ENCODE data around the gene PLA2G6. TPM values are rescaled to one million over a fixed set of nuclear protein-coding genes. Genes with fewer than 3 reads are reported as not detected.
"Not testable (repeated sequence)": the region's sequence is repeated elsewhere in the genome, so short reads cannot be mapped to it uniquely, and the experiment has no call there.

Gene PLA2G6
- total and polyA plus RNA-seq, 2 of the 13 experiments (the other 11 are each of a cell fraction or from before 2014, with no cell fraction given): 4.8 to 11.5 TPM

- H3K9me3 ChIP-seq (ENCODE audit: low read length); H3K4me2 ChIP-seq (ENCODE audit: low read depth, low read length); BruUV-seq (replicated peaks); H3K36me3 ChIP-seq (replicated peaks in 1 of 2; ENCODE audit: control insufficient read depth in 1 of 2, insufficient read depth in 2 of 2, low read length in 2 of 2); H3K27me3 ChIP-seq (ENCODE audit: control insufficient read depth in 1 of 2, insufficient read depth in 2 of 2, low read length in 2 of 2); DNase-seq (ENCODE audit: low spot score); ATAC-seq; in situ Hi-C loops (cut with HindIII; ENCODE audit: extremely low pct_ligation_motif_present, low pct_unique_long_range_greater_than_20kb); H4K20me1 ChIP-seq (ENCODE audit: insufficient read depth, low read length); CTCF ChIA-PET (ENCODE audit: low intra/inter-chr PET ratio, low total read pairs); H2AFZ ChIP-seq (ENCODE audit: low read length); H3K4me3 ChIP-seq (replicated peaks in 1 of 3; ENCODE audit: insufficient read depth in 1 of 3, low read depth in 2 of 3, low read length in 3 of 3); intact Hi-C loops (cut with micrococcal nuclease; ENCODE audit: unreplicated experiment); H3K79me2 ChIP-seq (ENCODE audit: insufficient read depth, low read length); FAIRE-seq; H3K9ac ChIP-seq (ENCODE audit: insufficient read depth, low read depth, low read length): not testable (repeated sequence)
- POLR2A ChIA-PET: interaction anchor here (0.6 to 6.1 kb wide), 7 partner anchors 9 to 69 kb away, joined by 3 to 60 read pairs (median 10); partner anchors contain the start of genes BAIAP2L2 and MAFF
- peak; percentile 74 for TF ChIP-seq ZNF121 (CRISPR knock-in tag; IDR thresholded peaks at IDR 0.05)
- peaks cover 62% of the 10 kb centered on the region for H3K4me1 ChIP-seq (ENCODE audit: insufficient read depth, low read length)
- 78% methylated on average over 7 of the region's 7 CpGs for WGBS (ENCODE audit: low lambda C conversion rate)
- peak overlapping the region; percentile 79 for H3K27ac ChIP-seq (ENCODE audit: extremely low read length, insufficient read depth, low read length)
Observed at GRCh38 chr22:38178605-38178937, 3.1 kb downstream of the PLA2G6 start.

GRCh38 chr22:38177926-38178604 is 3.6 kb downstream of the PLA2G6 start:
- POLR2A ChIA-PET: interaction anchor here (0.6 to 6.1 kb wide), 9 partner anchors 8 to 68 kb away, joined by 3 to 60 read pairs (median 7); partner anchors contain the start of genes BAIAP2L2 and MAFF
- peak overlapping the region in 1 of 3 experiments; percentile 41; a peak in 1 of 6 replicates for H3K4me3 ChIP-seq (replicated peaks in 1 of 3; ENCODE audit: insufficient read depth in 1 of 3, low read depth in 2 of 3, low read length in 3 of 3)
- peaks cover 67% of the 10 kb centered on the region for H3K4me1 ChIP-seq (ENCODE audit: insufficient read depth, low read length)
- intact Hi-C loops (cut with micrococcal nuclease; ENCODE audit: unreplicated experiment): no loop called here
- H3K79me2 ChIP-seq (ENCODE audit: insufficient read depth, low read length): no peaks in the 10 kb centered on the region
- H4K20me1 ChIP-seq (ENCODE audit: insufficient read depth, low read length): no peaks in the 10 kb centered on the region
- in situ Hi-C loops (cut with HindIII; ENCODE audit: extremely low pct_ligation_motif_present, low pct_unique_long_range_greater_than_20kb): no loop called here
- CTCF ChIA-PET (ENCODE audit: low intra/inter-chr PET ratio, low total read pairs): no interaction called here
- WGBS (ENCODE audit: low lambda C conversion rate): 8% methylated on average over 13 of the region's 15 CpGs
- DNase-seq (ENCODE audit: low spot score): peak; percentile 94
- no peaks in the 10 kb centered on the region for H3K36me3 ChIP-seq (replicated peaks in 1 of 2; ENCODE audit: control insufficient read depth in 1 of 2, insufficient read depth in 2 of 2, low read length in 2 of 2)
- H3K27ac ChIP-seq (ENCODE audit: extremely low read length, insufficient read depth, low read length): peak overlapping the region; percentile 79
- FAIRE-seq: peak; percentile 97
- H3K9ac ChIP-seq (ENCODE audit: insufficient read depth, low read depth, low read length): no peak overlapping the region
- BruUV-seq (replicated peaks): no TSS peak
- H3K27me3 ChIP-seq (ENCODE audit: control insufficient read depth in 1 of 2, insufficient read depth in 2 of 2, low read length in 2 of 2): no peaks in the 10 kb centered on the region; a peak in 1 of 5 replicates
- no peak overlapping the region for H2AFZ ChIP-seq (ENCODE audit: low read length)
- H3K4me2 ChIP-seq (ENCODE audit: low read depth, low read length): peak overlapping the region; percentile 71
- peak; percentile 78 for ATAC-seq
- H3K9me3 ChIP-seq (ENCODE audit: low read length): no peaks in the 10 kb centered on the region
- TF ChIP-seq ZNF431 (CRISPR knock-in tag; IDR thresholded peaks at IDR 0.05; ENCODE audit: borderline replicate concordance, low read depth) (no peak), PAF1 (CRISPR knock-in tag; IDR thresholded peaks at IDR 0.05) (no peak), ZNF224 (CRISPR knock-in tag; IDR thresholded peaks at IDR 0.05) (0 out of 2 replicates have a peak, but pooled peaks have one; percentile 26), FOXA1 (IDR thresholded peaks at IDR 0.05) (peak; percentile 40; the same call in 1 of the 2 replicates), FOXA1 (CRISPR knock-in tag; IDR thresholded peaks at IDR 0.05) (peak; percentile 90), NFAT5 (CRISPR knock-in tag; IDR thresholded peaks at IDR 0.05) (no peak), ZNF670 (CRISPR knock-in tag; IDR thresholded peaks at IDR 0.05; ENCODE audit: borderline replicate concordance) (0 out of 2 replicates have a peak, but pooled peaks have one; percentile 53), ZNF878 (CRISPR knock-in tag; IDR thresholded peaks at IDR 0.05) (no peak)
